ENCODE data around the gene RIPPLY2.
"Not testable (repeated sequence)": the region's sequence is repeated elsewhere in the genome, so short reads cannot be mapped to it uniquely, and the experiment has no call there.

The RIPPLY2 gene

DNA sequence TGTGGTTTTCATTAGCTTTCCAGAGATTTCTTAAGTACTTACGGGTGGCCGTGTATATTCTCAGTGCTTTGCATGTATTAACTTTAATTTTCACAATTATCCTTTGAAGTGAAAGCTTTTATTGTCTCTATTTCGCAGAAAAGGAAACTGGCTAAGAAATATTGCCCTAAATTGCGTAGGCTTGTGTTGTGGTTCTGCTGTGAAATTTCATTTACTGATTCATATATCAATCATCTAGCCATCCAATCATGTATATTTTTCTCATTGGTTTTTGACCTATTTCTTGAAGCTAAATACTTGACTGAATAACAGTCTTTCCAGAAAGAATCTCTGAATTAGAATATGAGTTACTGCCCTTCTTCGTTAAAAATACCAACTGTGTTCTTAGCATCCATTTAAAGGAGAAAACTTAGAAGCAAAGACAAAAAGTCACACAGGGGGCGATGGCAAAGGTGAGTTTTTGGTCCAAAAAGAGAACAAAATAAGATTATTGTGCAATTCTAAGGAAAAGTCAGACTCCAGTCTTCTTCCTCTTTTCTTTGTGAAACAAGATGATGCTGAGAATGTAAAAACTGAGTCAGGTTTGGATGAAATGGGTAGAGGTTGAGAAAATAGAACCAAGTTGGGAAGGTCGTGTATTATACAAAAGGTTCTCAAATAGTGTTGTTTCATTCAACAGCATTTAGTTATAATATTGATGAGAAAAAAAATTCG is 7.8 kb downstream of the RIPPLY2 start:
- no peak for DNase-seq

DNA sequence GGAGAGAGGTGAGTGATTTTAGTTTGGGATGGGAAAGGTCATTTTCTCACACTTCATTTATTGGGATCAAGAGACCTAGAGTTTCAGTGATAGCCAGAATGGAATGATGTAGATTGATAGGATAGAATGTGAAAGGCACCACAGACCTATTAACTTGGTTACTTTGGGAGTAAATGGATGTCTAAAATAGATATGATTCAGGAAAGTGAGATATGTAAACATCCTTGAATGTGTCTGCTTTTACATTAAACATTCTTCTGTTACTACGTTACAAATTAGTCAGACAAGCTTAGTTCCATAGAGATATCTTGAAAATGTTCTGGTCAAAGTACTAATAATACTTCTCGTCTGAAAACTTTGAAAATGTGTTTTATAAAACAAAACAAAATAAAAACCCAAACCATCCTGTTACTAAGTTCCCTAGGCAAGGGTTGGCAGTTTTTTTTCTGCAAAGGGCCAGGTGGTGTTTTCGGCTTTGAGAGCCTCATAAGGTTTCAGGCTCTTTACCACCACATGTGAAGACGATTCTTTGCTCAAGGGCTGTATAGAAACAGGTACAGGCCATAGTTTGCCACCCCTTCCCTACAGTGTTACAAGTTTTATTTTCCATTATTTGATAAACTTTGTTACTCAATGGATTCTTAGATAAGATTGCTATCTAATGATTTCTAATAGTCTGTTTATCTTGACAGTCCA is 9.8 kb downstream of the RIPPLY2 start:
- no peak for DNase-seq

DNA sequence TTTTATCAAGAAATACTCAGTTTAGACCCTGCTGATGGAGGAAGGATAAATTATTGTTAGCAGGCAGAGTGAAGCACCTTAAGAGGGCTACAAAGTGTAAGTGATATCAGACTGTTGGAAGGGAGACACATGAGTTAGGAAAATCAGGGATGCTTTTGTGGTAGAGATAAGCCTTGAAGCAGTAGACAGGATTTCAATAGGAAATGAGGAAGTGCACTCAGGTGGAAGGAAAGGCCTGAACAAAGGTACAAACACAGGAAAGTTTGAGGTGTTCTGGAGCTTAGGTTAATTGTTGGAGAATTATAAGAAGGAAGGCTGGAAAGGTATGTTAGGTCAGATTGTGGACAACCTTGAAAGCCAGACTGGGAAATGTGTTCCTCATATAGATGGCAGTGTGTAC is 13.9 kb downstream of the RIPPLY2 start:
- DNase-seq: no peak

DNA sequence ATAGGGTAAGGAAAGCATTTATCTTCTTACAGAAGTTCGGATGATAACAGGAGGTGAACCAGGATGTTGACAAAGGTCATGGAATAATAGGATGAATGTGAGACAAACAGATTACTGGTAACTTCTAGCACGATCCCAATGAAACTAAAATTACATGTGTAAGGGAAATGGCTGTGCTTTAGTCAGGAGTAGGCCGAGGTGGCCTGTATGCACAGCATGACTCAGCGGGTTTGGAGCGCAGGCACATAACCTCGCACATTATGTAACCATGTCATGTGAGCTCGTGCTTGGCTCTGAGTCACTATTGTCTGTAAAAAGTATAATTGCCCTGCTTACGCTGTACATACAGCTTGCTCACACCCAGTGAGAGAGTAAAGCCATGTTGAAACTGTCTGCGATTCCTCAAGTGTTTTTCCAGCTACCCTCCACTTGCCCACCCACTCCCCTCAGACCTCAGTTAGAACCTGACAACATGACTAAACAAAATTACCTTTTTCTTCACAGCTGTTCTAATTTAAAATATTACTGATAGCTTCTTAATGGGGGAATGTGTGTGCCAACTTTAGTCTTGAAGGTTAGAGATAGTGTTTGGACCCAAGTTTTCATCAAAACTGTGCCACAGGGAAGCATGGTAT is 14.5 kb downstream of the RIPPLY2 start:
- DNase-seq: peak; percentile 15 to 38

DNA sequence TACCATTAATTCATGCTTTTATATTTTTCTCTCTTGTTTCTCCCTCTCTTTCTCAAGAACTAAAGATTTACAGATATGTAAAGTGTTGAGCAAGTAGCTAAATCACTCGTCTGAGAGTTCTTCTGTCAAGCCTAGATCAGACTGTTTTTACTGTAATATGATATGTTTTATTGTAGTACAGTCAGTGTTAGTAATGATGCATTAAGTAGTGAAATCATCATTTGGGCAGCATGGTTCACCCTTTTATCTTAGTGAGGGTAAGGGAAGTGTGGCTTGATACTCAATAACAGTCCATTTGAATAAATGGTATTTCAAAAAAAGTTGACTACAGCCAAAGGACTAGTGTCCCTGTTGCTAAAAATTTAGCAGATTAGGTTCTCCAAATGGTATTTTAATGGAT is 15.5 kb downstream of the RIPPLY2 start:
- DNase-seq: peak in 1 of 2 experiments; percentile 17

DNA sequence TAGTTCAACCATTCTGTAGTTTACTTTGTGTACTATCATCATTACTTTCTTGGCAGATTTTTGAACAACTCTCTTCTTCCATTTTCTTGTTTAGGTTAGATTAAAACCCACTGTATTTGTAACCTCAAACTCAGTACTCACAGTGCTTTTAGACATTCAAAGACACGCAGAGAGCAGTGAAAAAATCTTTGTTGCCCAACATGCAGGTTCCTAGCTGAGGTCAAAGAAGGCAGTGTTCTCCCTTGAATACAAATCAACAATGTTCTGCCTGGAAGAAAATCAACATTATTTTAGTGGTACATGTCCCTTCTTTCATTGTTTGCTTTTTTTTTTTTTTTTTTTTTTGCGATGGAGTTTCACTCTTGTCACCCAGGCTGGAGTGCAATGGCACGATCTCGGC is 17.5 kb downstream of the RIPPLY2 start:
- DNase-seq: no peak

DNA sequence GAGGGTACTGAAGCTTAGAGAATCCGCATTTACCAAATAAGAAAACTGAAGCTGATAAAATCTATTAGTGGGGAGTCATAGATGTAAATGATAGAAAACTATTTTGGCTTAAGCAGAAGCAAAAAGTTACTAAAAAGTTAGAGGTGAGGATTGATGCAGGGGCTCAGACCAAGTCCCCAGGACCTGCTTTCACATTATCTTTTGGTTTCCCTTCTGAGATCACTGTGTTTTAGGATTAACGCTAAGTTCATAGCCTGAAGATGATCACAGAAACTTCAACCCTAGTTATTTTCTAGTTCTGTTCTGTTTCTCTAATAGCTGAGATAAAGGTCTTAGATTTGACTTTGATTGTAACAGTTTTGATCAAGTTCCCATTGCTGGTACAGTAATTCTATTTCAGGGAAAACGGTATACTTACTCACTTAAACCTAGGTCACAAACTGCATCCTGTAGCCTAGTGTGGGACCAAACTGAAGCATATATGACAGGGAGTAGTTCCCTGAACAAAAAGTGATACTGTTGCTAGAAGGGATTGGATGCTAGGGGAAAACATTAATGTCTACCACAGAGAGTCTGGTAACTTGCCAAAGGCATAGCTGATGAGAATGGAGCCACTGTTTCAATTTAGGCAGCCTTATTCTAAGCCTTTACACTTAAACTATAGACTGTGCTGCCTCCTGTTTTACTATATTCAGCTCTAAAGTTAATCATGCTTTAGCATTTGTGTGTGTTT is 19.4 kb downstream of the RIPPLY2 start:
- DNase-seq: no peak

DNA sequence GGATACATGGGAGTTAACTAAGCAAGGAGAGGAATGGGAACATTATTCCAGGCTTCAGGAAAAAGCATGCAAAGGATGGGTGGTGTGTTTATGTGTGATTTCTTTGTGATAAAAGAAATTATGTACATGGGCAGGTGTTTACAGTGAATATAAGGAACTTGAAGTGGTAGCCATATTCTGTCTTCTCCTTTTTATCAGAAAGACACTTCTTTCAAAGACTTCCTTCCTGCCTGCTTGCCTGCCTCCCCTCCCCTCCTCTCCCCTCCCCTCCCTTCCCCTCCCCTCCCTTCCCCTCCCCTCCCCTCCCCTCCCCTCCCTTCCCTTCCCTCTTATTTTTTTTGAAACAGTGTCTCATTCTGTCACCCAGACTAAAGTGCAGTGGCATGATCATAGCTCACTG is 20.7 kb downstream of the RIPPLY2 start:
- DNase-seq: no peak

DNA sequence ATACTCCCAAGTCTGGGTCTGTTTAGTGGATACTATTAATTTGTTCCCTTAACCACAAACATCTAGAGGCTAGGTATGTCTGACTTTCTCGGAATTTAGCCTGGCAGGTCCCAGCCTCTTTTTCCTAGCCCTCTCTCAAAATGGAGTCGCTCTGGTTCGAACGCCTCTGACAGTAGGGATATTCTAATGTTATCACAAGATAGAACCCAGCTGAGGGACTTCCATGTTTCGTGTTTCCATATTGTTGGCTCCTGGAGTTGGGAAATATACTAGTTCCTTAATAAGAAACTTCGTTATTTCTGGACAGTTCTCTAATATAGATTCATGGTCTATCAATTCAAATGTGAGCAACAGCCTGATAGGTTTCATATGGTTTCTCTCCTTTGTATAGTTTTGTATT is 22.7 kb downstream of the RIPPLY2 start:
- DNase-seq: no peak

DNA sequence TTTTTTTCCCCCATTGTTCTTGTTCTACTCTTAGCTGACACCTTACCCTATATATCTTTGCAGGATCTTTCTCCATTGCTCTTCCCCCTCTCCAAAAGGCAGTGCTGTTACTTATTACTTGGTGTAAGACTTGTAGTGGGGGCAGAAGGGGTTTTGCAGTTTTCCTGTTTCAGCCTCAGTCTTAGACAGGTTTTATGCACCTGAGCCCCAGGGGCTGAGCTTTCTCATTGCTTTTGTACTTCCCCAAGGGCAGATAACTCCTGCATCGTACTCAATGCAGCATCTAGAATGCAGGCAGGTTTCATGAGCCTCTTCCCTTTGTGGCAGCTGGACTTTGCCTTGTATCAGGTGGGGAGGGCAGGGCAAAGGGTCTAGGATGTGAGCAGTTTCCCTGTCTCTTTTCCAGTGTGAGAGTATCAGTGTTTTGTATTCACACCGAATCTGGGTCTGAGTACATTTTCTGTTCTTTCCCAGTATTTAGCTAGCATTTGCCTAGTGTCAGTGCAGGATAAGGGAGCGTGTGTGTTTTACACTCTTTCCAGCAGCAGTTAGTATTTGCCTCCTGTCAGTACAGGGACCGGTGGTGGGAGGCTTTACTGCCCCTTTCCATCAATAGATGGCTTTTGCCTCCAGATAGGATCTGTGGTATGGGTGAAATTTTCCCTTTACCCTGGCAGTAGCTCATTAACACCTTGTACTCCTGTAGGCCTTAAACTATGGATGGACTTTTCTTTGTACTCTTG is 25.9 kb downstream of the RIPPLY2 start:
- no peak for DNase-seq

DNA sequence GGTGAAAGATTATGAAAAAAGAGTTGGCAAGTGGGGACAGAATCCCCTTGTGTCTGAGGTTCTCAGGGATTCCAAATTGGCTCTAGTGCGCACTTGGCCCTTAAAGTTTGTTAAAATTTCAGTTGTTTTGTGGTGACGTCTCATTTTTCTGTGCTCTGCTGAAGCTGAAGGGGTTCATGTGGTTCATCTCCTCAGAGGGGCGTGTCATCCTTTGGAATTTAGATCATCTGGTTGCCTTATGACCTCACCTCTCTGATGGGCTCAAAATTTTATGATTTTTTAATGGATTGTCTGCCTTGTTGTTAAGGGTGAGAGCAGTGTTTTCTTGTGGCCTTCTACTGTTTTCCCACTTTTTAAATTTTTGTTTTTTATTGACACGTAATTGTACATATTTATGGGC is 26.6 kb downstream of the RIPPLY2 start:
- DNase-seq: no peak

DNA sequence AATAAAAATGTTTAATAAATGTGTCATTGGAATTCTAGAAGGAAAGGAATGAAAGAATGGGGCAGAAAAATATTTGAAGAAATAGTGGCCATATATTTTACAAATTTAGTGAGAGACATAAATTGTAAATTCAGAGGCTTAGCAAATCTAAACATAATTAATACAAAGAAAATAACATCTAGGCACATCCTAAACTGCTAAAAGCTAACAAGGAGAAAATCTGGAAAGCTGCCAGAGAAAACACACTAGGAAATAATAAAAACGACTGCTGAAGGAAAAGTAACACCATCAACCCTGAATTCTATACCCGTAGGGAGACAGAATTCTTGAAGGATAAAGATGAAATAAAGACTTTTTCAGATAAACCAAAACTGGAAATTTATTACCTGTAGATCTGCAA is 30.1 kb downstream of the RIPPLY2 start:
- DNase-seq: no peak

DNA sequence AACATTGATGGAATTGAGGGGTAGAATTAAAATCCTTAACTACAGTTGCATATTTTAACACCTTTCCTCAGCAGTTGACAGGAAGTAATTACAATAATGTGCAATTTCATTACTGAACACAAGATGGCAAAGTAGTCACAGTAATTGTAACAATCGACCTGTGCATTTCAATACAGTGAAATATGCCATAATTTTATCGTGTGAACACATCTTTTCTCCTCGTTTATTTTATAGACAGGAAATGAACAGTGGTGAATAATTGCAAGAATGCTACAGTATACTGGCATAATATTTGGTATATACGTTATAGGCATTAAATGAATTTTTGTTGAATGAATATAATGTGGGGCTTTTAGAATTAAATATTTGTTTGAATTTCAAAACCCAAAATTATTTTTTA is 31.4 kb downstream of the RIPPLY2 start:
- DNase-seq: peak; percentile 18 to 51

DNA sequence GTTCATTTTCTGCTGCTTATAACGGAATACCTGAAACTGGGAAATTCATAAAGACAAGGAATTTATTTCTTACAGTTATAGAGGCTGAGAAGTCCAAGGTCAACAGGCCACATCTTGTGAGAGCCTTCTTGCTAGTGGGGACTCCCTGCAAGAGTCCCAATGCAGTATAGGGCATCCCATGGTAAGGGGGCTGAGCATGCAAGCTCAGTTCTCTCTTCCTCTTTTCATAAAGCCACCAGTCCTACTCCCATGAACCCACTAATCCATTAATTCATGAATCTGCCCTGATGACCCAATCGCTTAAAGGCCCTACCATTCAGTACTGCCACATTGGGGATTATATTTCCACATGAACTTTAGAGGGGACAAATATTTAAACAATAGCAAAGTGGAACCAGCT is 32.8 kb downstream of the RIPPLY2 start:
- DNase-seq: no peak

DNA sequence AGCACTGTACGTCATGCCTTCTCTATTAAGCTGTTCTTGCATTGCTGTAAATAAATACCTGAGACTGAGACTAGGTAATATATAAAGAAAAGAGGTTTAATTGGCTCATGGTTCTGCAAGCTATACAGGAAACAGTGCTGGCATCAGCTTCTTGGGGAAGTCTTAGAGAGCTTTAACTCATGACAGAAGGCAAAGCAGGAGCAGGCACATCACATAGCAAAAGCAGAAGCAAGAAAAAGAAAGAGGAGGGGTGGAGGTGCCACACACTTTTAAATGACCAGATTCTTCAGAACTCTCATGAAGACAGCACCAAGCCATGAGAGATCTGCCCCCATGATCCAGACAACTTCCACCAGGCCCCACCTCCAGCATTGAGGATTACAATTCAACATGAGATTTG is 36.5 kb downstream of the RIPPLY2 start:
- no peak for DNase-seq

DNA sequence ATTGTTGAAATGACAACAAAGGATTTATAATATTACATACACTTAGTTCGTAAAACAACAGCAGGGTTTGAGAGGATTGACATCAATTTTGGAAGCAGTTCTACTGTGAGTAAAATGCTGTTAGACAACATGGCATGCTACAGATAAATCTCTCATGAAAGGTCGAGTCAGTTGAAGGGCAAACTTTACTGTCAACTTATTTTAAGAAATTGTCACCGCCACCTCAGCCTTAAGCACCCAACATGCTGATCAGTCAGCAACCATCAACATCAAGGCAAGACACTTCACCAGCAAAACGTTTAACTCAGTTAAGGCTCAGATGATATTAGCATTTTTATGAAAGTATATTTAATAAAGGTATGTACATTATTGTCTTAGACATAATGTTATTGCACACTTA is 37.4 kb downstream of the RIPPLY2 start:
- DNase-seq: no peak

DNA sequence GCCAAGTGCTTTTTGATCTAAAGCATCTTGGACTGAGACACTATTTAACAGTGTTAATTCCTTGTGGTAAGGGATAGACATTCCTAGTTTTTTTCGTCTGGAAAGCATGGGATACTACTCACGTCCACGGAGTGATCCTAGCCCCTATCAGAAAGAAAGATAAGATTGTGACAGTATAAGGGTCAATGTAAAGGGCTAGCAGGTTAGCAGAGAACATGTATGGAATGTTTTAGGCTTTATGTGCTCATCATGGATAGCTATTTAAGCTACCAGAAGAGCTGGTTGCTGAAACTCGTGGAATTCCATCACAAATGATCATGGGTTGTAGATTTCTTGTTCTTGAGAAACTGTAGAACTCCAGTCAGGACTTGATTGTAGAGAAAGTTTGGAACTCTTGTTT is 38.4 kb downstream of the RIPPLY2 start:
- no peak for DNase-seq

DNA sequence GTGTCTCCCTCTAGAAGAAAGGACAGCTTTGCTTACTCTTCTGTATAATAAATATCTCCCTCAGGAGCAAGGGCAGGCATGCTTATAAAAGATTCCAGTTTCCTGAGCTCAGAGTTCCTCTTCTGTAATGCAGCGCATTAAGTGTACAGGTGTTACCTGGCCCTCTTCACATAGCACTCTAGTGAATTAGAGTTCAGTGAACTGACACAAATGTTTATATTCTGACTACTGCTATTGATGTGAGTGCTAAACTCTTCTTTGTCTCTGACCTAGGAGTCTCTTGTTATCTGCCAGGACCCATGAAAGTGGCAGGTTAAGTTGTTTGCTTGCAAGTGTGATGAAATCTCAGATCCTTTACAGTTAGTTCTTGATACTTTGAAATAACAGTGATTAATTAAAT is 39.9 kb downstream of the RIPPLY2 start:
- DNase-seq: no peak

DNA sequence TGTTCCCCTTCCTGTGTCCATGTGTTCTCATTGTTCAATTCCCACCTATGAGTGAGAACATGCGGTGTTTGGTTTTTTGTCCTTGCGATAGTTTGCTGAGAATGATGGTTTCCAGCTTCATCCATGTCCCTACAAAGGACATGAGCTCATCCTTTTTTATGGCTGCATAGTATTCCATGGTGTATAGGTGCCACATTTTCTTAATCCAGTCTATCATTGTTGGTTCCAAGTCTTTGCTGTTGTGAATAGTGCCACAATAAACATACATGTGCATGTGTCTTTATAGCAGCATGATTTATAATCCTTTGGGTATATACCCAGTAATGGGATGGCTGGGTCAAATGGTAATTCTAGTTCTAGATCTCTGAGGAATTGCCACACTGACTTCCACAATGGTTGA is 43.9 kb downstream of the RIPPLY2 start:
- not testable (repeated sequence) for DNase-seq

DNA sequence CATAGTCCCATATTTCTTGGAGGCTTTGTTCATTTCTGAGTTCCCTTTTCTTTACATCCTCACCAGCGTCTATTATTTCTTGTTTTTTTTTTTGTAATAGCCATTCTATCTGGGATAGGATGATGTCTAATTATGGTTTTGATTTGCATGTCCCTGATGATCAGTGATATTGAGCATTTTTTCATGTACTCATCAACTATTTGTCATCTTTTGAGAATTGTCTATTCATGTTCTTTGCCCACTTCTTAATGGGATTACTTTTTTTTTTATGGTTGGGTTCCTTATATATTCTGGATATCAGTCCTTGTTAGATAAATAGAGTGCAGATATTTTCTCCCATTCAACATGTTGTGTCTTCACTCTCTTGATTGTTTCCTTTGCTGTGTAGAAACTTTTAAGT is 48.5 kb downstream of the RIPPLY2 start:
- no peak for DNase-seq

DNA sequence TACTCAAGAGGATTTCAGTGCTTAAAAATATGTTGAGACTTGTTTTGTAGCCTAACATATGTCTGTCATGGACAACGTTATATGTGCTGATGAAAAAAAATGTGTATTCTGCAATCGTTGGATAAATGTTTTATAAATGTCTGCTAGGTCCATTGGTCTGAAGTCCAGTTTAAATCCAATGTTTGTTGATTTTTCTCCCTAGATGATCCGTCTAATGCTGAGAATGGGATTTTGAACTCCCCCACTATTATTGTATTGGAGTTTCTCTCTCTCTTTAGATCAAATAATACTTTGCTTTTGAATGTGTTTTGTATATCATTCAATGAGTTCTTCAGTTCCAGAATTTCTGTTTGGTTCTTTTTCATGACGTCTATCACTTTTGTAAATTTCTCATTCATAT is 51.2 kb downstream of the RIPPLY2 start:
- DNase-seq: no peak

DNA sequence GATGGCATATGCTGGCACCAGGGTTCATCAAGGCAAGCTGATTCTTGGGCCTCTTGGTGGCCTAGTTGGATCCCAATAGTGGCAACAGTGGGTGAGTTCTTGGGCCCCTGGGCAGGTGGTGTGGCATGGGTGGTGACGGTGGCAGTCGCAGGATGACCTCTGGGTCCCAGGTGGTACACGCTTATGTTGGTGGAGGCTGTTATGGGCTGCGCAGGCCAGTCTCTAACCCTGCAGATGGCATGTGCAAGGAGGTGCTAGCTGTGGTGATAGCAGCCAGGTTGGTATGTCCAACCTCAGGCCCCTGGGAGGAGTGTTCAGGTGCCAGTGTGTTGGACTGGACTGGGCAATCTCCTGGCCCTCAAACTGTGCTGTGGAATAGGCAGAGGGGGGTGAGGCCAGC is 52.5 kb downstream of the RIPPLY2 start:
- DNase-seq: no peak
